ENCODE data around the gene ADAT3.

Gene ADAT3

GRCh38 chr19:1953037-1953436, 47.8 kb downstream of the ADAT3 start:
- Histone ChIP-seq H3K23ac (ENCODE audit: low read length) (no peak overlapping the region), H4K8ac (ENCODE audit: low read depth, low read length) (no peak overlapping the region), H2AK5ac (ENCODE audit: low read length) (no peak overlapping the region), H3K9ac (ENCODE audit: low read length) (no peak overlapping the region), H3K27me3 (ENCODE audit: insufficient read depth, low read length, poor library complexity) (no peaks in the 10 kb centered on the region), H2BK5ac (ENCODE audit: low read length) (no peak overlapping the region), H3K36me3 (ENCODE audit: control insufficient read depth, insufficient read depth, low read length) (peaks cover 2% of the 10 kb centered on the region), H3K4ac (ENCODE audit: low read depth, low read length) (no peak overlapping the region), H3K4me1 (ENCODE audit: control insufficient read depth, low read depth, low read length) (no peaks in the 10 kb centered on the region), H4K5ac (ENCODE audit: low read length) (no peak overlapping the region), H3K27ac (ENCODE audit: low read depth, low read length) (no peak overlapping the region), H3K18ac (ENCODE audit: low read length) (no peak overlapping the region), H3K4me3 (ENCODE audit: low read length) (no peak overlapping the region), H2BK15ac (replicated peaks; ENCODE audit: low read depth) (no peak overlapping the region), H3K56ac (ENCODE audit: low read length) (no peak overlapping the region), H2BK120ac (ENCODE audit: low read depth, low read length) (no peak overlapping the region), H3K79me1 (ENCODE audit: low read length) (peaks cover 26% of the 10 kb centered on the region), H3K79me2 (ENCODE audit: control insufficient read depth, insufficient read depth, low read length) (peaks cover 85% of the 10 kb centered on the region), H3K4me2 (ENCODE audit: low read length) (no peak overlapping the region)
- no CpG with 5 or more reads among the region's 19 CpGs for WGBS (ENCODE audit: extremely low coverage, insufficient coverage, low lambda C conversion rate)
- no peak for DNase-seq

DNA sequence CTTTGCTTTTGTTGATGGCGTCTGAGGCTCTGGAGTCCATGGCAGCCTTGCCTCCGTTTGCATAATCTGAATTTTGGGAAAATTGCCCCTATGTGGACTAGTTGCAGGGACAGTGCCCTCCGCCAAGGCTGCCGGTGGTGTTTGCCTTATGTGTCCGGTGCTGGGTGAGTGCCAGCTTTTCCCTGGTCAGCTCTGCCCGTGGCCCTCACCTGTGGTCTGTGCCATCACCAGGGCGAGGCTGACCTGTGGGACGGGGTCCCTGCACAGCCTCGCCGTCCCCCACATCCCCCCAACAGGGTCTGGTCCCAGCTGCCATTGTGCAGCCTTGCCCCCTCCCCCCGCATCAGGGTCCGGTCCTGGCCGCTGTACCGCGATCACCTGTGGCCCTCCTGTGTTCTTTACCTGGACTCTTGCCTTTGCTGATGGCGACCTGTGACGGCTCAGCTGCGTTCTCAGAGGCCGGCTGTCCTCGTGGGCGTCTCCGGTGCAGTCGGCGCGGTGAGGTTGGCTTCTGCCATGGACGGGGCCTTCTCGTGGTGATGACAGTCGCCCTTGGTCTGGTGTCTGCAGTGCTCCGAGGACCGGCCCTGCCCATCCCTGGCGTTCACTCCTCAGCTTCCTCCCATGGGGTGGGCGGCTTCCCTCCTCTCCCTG, 48.4 kb downstream of the ADAT3 start:
- Histone ChIP-seq H3K4me1 (ENCODE audit: control insufficient read depth, low read depth, low read length) (no peaks in the 10 kb centered on the region), H3K56ac (ENCODE audit: low read length) (no peak overlapping the region), H3K4ac (ENCODE audit: low read depth, low read length) (no peak overlapping the region), H4K5ac (ENCODE audit: low read length) (no peak overlapping the region), H3K23ac (ENCODE audit: low read length) (no peak overlapping the region), H3K36me3 (ENCODE audit: control insufficient read depth, insufficient read depth, low read length) (peaks cover 2% of the 10 kb centered on the region), H3K27me3 (ENCODE audit: insufficient read depth, low read length, poor library complexity) (no peaks in the 10 kb centered on the region), H2AK5ac (ENCODE audit: low read length) (no peak overlapping the region), H4K8ac (ENCODE audit: low read depth, low read length) (no peak overlapping the region), H3K79me2 (ENCODE audit: control insufficient read depth, insufficient read depth, low read length) (peaks cover 83% of the 10 kb centered on the region), H3K18ac (ENCODE audit: low read length) (no peak overlapping the region), H3K9ac (ENCODE audit: low read length) (no peak overlapping the region), H2BK15ac (replicated peaks; ENCODE audit: low read depth) (no peak overlapping the region), H3K27ac (ENCODE audit: low read depth, low read length) (no peak overlapping the region), H2BK120ac (ENCODE audit: low read depth, low read length) (no peak overlapping the region), H2BK5ac (ENCODE audit: low read length) (no peak overlapping the region), H3K4me3 (ENCODE audit: low read length) (no peak overlapping the region), H3K79me1 (ENCODE audit: low read length) (peaks cover 25% of the 10 kb centered on the region), H3K4me2 (ENCODE audit: low read length) (no peak overlapping the region)
- WGBS (ENCODE audit: extremely low coverage, insufficient coverage, low lambda C conversion rate) = no CpG with 5 or more reads among the region's 32 CpGs
- DNase-seq = no peak

GRCh38 chr19:1954532-1954933, 49.3 kb downstream of the ADAT3 start:
- peaks cover 2% of the 10 kb centered on the region for H3K36me3 ChIP-seq (ENCODE audit: control insufficient read depth, insufficient read depth, low read length)
- H3K4me3 ChIP-seq (ENCODE audit: low read length) = no peak overlapping the region
- peaks cover 77% of the 10 kb centered on the region for H3K79me2 ChIP-seq (ENCODE audit: control insufficient read depth, insufficient read depth, low read length)
- H3K4me1 ChIP-seq (ENCODE audit: control insufficient read depth, low read depth, low read length) = no peaks in the 10 kb centered on the region
- no peak overlapping the region for H4K5ac ChIP-seq (ENCODE audit: low read length)
- no peak overlapping the region for H2AK5ac ChIP-seq (ENCODE audit: low read length)
- H3K27ac ChIP-seq (ENCODE audit: low read depth, low read length) = no peak overlapping the region
- no peak overlapping the region for H3K18ac ChIP-seq (ENCODE audit: low read length)
- H4K8ac ChIP-seq (ENCODE audit: low read depth, low read length) = no peak overlapping the region
- no CpG with 5 or more reads among the region's 15 CpGs for WGBS (ENCODE audit: extremely low coverage, insufficient coverage, low lambda C conversion rate)
- H2BK5ac ChIP-seq (ENCODE audit: low read length) = no peak overlapping the region
- H3K4me2 ChIP-seq (ENCODE audit: low read length) = no peak overlapping the region
- no peak overlapping the region for H2BK15ac ChIP-seq (replicated peaks; ENCODE audit: low read depth)
- DNase-seq = no peak
- no peak overlapping the region for H3K56ac ChIP-seq (ENCODE audit: low read length)
- no peaks in the 10 kb centered on the region for H3K27me3 ChIP-seq (ENCODE audit: insufficient read depth, low read length, poor library complexity)
- no peak overlapping the region for H2BK120ac ChIP-seq (ENCODE audit: low read depth, low read length)
- no peak overlapping the region for H3K9ac ChIP-seq (ENCODE audit: low read length)
- peaks cover 23% of the 10 kb centered on the region for H3K79me1 ChIP-seq (ENCODE audit: low read length)
- H3K4ac ChIP-seq (ENCODE audit: low read depth, low read length) = no peak overlapping the region
- H3K23ac ChIP-seq (ENCODE audit: low read length) = no peak overlapping the region

DNA sequence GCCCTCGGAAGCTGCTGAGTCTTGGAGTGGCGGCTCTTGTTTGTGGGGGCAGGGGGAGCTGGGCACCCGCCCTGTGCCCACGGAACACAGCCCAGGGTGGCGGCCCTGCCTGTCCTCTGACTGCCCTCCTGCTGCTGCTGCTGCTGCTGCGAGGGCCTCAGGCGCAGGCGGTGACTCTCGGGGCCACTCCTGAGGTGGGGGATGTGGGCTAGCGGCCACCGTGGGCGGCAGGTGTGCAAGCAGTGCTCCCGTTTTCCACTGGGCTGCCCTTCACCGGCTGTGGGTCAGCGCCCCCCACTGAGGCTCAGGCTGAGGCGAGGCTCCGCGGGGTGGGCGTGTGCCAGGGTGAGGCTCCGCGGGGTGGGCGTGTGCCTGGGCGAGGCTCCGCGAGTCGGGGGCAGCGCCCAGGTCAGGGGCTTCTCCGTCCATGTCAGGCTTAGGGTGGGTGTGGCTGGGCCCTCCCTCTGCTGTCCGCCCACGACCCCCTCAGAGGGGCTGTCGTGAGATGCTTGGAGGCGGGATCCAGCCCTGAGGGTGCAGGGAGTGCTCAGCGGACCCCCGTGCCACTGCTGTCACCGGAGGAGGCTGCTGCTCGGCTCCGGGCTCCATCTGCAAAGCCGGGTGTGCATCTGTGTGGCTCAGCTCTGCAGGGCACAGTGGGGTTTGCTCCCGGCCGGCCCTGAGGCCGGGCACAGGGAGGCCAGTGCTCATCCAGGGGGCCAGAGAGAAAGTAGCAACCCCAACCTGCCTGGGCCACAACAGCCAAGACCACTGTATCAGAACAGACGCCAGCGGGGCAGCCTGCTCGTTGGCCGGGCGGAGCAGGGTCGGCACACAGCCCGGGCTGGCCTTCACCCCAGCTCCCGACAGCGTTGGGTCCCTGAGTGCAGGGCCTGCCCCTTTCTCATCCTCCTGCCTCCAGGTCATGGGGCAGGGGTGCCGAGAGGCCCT, 50.2 kb downstream of the ADAT3 start:
- Histone ChIP-seq H3K4me2 (ENCODE audit: low read length) (no peak overlapping the region), H2AK5ac (ENCODE audit: low read length) (no peak overlapping the region), H3K4ac (ENCODE audit: low read depth, low read length) (no peak overlapping the region), H3K23ac (ENCODE audit: low read length) (no peak overlapping the region), H3K79me2 (ENCODE audit: control insufficient read depth, insufficient read depth, low read length) (peaks cover 78% of the 10 kb centered on the region), H3K9ac (ENCODE audit: low read length) (no peak overlapping the region), H2BK120ac (ENCODE audit: low read depth, low read length) (no peak overlapping the region), H2BK15ac (replicated peaks; ENCODE audit: low read depth) (no peak overlapping the region), H3K36me3 (ENCODE audit: control insufficient read depth, insufficient read depth, low read length) (peaks cover 2% of the 10 kb centered on the region), H3K4me3 (ENCODE audit: low read length) (no peak overlapping the region), H3K4me1 (ENCODE audit: control insufficient read depth, low read depth, low read length) (no peaks in the 10 kb centered on the region), H3K27ac (ENCODE audit: low read depth, low read length) (no peak overlapping the region), H3K56ac (ENCODE audit: low read length) (no peak overlapping the region), H2BK5ac (ENCODE audit: low read length) (no peak overlapping the region), H4K5ac (ENCODE audit: low read length) (no peak overlapping the region), H3K79me1 (ENCODE audit: low read length) (peaks cover 24% of the 10 kb centered on the region), H3K27me3 (ENCODE audit: insufficient read depth, low read length, poor library complexity) (no peaks in the 10 kb centered on the region), H3K18ac (ENCODE audit: low read length) (no peak overlapping the region), H4K8ac (ENCODE audit: low read depth, low read length) (no peak overlapping the region)
- no CpG with 5 or more reads among the region's 51 CpGs for WGBS (ENCODE audit: extremely low coverage, insufficient coverage, low lambda C conversion rate)
- no peak for DNase-seq

DNA sequence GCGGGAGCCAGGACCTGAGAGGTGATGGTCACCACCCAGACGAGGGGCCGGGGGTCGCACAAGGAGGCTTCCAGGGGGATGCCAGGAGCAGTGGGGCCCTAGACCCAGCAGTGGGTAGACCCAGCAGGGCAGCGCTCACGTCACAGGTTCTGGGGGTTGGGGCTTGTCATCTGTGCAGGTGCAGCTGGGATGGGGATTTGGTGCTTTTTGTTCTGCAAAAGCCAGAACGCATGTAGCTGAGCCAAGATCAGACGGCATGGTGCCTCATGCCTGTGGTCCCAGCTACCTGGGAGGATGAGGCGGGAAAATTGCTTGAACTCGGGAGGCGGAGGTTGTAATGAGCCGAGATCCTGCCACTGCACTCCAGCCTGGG, 50.9 kb downstream of the ADAT3 start:
- Histone ChIP-seq H3K27ac (ENCODE audit: low read depth, low read length) (no peak overlapping the region), H3K9ac (ENCODE audit: low read length) (no peak overlapping the region), H3K4me3 (ENCODE audit: low read length) (no peak overlapping the region), H2AK5ac (ENCODE audit: low read length) (no peak overlapping the region), H2BK120ac (ENCODE audit: low read depth, low read length) (no peak overlapping the region), H2BK5ac (ENCODE audit: low read length) (no peak overlapping the region), H3K79me2 (ENCODE audit: control insufficient read depth, insufficient read depth, low read length) (peaks cover 77% of the 10 kb centered on the region), H3K23ac (ENCODE audit: low read length) (no peak overlapping the region), H3K36me3 (ENCODE audit: control insufficient read depth, insufficient read depth, low read length) (peaks cover 2% of the 10 kb centered on the region), H4K8ac (ENCODE audit: low read depth, low read length) (no peak overlapping the region), H3K4me2 (ENCODE audit: low read length) (no peak overlapping the region), H4K5ac (ENCODE audit: low read length) (no peak overlapping the region), H2BK15ac (replicated peaks; ENCODE audit: low read depth) (no peak overlapping the region), H3K56ac (ENCODE audit: low read length) (no peak overlapping the region), H3K18ac (ENCODE audit: low read length) (no peak overlapping the region), H3K4ac (ENCODE audit: low read depth, low read length) (no peak overlapping the region), H3K27me3 (ENCODE audit: insufficient read depth, low read length, poor library complexity) (no peaks in the 10 kb centered on the region), H3K79me1 (ENCODE audit: low read length) (peaks cover 22% of the 10 kb centered on the region), H3K4me1 (ENCODE audit: control insufficient read depth, low read depth, low read length) (no peaks in the 10 kb centered on the region)
- no CpG with 5 or more reads among the region's 12 CpGs for WGBS (ENCODE audit: extremely low coverage, insufficient coverage, low lambda C conversion rate)
- no peak for DNase-seq
